ENCODE data around the gene MAP2K3. TPM values are rescaled to one million over a fixed set of nuclear protein-coding genes. Genes with fewer than 3 reads are reported as not detected.

MAP2K3 gene
- total RNA-seq, 2 donors from 2014 or later, result 37.8 to 43.8 TPM

GRCh38 chr17:21282850-21283249 lies 1.7 kb upstream of the MAP2K3 start:
- H3K4me1 ChIP-seq, result peaks cover 0 to 52% of the 10 kb centered on the region in 2 donors
- peak overlapping the region; percentile 79 to 97 for H3K27ac ChIP-seq
- DNase-seq (ENCODE audit: low spot score), result no peak
- no peaks in the 10 kb centered on the region for H3K9me3 ChIP-seq
- H3K4me3 ChIP-seq, result no peak overlapping the region
- no peak for TF ChIP-seq CTCF (IDR thresholded peaks at IDR 0.05)
- no peaks in the 10 kb centered on the region for H3K36me3 ChIP-seq
- no peaks in the 10 kb centered on the region for H3K27me3 ChIP-seq

- Histone ChIP-seq H3K9me3 (no peaks in the 10 kb centered on the region), H3K36me3 (no peaks in the 10 kb centered on the region), H3K27ac (peak overlapping the region; percentile 79 to 97), H3K4me3 (peak overlapping the region; percentile 38 to 94), H3K4me1 (peaks cover 0 to 61% of the 10 kb centered on the region in 2 donors), H3K27me3 (no peaks in the 10 kb centered on the region)
- no peak for DNase-seq (ENCODE audit: low spot score)
- TF ChIP-seq CTCF (IDR thresholded peaks at IDR 0.05), result no peak
Observed at GRCh38 chr17:21283482-21284318, 811 bp upstream of the MAP2K3 start.

- Histone ChIP-seq H3K36me3 (no peaks in the 10 kb centered on the region), H3K4me3 (peak overlapping the region; percentile 93 to 94), H3K27me3 (no peaks in the 10 kb centered on the region), H3K9me3 (no peaks in the 10 kb centered on the region), H3K4me1 (peaks cover 0 to 78% of the 10 kb centered on the region in 2 donors), H3K27ac (peak overlapping the region; percentile 95 to 97)
- TF ChIP-seq CTCF (IDR thresholded peaks at IDR 0.05), result peak in 1 of 2 donors; percentile 29
- DNase-seq (ENCODE audit: low spot score), result no peak
Observed at GRCh38 chr17:21285164-21286065, 904 bp downstream of the MAP2K3 start.

GRCh38 chr17:21286066-21286770 lies 1.7 kb downstream of the MAP2K3 start:
- Histone ChIP-seq H3K4me1 (peaks cover 0 to 83% of the 10 kb centered on the region in 2 donors), H3K36me3 (no peaks in the 10 kb centered on the region)

More at GRCh38 chr17:21286066-21286770, 1.7 kb downstream of the MAP2K3 start:
- no peak for TF ChIP-seq CTCF (IDR thresholded peaks at IDR 0.05)
- Histone ChIP-seq H3K27me3 (no peaks in the 10 kb centered on the region), H3K9me3 (no peaks in the 10 kb centered on the region), H3K27ac (peak overlapping the region; percentile 95 to 97), H3K4me3 (peak overlapping the region; percentile 93 to 94)
- peak; percentile 99 for DNase-seq (ENCODE audit: low spot score)

Data from right atrium auricular region (tissue), 2 donors.